Measurements from ENCODE around the gene CARD11. TPM values are rescaled to one million over a fixed set of nuclear protein-coding genes. Genes with fewer than 3 reads are reported as not detected.
"Not testable (repeated sequence)": the region's sequence is repeated elsewhere in the genome, so short reads cannot be mapped to it uniquely, and the experiment has no call there.

Gene CARD11
- total RNA-seq, 1 donor from 2014 or later: 0.32 TPM

GRCh38 chr7:2921653-2922347 is 121.9 kb downstream of the CARD11 start:
- no peak for DNase-seq (ENCODE audit: low spot score)
- intact Hi-C loops (cut with DNase I): no loop called here

GRCh38 chr7:2920956-2921652 is 122.6 kb downstream of the CARD11 start:
- no peak for DNase-seq (ENCODE audit: low spot score)
- intact Hi-C loops (cut with DNase I): no loop called here

- DNase-seq (ENCODE audit: low spot score); intact Hi-C loops (cut with DNase I): not testable (repeated sequence)
These were observed 123.2 kb downstream of the CARD11 start for GRCh38 chr7:2920480-2920879.

GRCh38 chr7:2920041-2920440 is 123.6 kb downstream of the CARD11 start:
- intact Hi-C loops (cut with DNase I): no loop called here
- no peak for DNase-seq (ENCODE audit: low spot score)

GRCh38 chr7:2919256-2919655 is 124.4 kb downstream of the CARD11 start:
- intact Hi-C loops (cut with DNase I): no loop called here
- no peak for DNase-seq (ENCODE audit: low spot score)

- intact Hi-C loops (cut with DNase I): no loop called here
These were observed 125.3 kb downstream of the CARD11 start for GRCh38 chr7:2918406-2918805.

DNA sequence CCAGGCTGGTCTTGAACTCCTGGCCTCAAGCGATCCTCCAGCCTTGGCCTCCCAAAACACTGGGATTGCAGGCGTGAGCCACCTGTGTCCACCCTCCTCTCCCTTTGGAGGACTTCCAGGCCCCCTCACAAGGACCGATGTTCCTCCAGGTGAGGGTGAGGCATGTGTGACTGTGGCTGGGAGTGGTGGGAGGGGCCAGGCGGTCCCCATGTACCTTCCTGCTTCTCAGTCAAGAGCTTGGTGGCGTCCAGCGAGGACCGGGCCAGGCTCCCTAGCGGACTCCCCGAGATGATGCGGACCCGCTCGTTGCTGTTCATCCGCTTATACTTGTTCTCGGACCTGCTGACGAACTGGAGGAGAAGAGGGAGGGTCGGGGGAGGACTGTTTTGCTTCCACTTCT is 128.6 kb downstream of the CARD11 start:
- no peak for DNase-seq (ENCODE audit: low spot score)
- intact Hi-C loops (cut with DNase I): no loop called here

More at GRCh38 chr7:2918406-2918805, 125.3 kb downstream of the CARD11 start:
- no peak for DNase-seq (ENCODE audit: low spot score)

- no peak for DNase-seq (ENCODE audit: low spot score)
- intact Hi-C loops (cut with DNase I): no loop called here
These were observed 129.8 kb downstream of the CARD11 start for GRCh38 chr7:2913760-2914387.

DNA sequence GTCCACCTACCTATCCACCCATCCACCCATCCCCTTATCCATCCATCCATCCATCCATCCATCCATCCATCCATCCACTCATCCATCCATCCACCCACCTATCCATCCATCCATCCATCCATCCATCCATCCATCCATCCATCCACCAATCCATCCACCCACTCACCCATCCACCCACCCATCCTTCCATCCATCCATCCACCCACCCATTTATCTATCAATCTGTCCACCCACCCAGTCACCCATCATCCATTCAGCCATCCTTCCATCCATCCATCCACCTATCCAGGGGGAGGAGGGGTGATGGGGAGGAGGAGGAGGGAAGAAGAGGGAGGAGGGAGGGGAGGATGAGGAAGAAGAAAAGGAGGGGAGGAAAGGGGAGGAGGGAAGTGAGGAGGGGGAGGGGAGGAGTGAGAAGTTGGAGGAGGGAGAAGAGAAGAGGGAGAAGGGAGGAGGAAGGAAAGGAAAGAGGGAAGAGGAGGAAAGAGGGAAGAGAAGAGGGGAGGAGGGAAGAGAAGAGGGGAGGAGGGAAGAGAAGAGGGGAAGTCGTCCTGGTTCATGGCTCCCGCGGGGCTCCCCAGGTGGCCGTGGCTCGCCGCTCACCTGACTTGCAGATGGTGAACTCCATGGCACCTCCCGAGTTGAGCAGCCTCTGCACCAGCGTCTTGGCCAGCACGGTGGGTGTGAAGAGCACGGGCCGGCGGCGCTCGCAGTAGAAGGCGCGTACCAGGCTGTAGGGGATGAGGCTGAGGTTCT is 130.8 kb downstream of the CARD11 start:
- DNase-seq (ENCODE audit: low spot score): no peak
- intact Hi-C loops (cut with DNase I): no loop called here

- no peak for DNase-seq (ENCODE audit: low spot score)
- intact Hi-C loops (cut with DNase I): no loop called here
These were observed 132.2 kb downstream of the CARD11 start for GRCh38 chr7:2911466-2911865.

- no peak for DNase-seq (ENCODE audit: low spot score)
These were observed 134.1 kb downstream of the CARD11 start for GRCh38 chr7:2909471-2910039.

DNA sequence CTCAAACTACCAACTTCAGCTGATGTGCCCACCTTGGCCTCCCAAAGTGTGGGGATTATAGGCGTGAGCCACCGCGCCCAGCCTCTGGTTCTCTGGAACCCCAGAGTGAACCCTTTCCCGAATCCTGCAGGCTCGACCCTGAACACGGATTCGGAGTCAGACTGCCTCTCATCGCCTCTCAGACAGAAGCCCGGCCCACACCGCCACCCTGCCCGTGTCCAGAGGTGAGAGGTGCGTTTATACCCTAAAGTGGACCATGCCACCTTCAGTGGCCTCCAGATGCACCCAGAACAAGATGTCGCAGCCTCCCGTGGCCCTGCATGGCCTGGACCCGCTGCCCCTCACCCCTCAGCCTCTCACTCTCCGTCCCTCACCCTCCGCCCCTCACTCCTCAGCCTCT is 134.6 kb downstream of the CARD11 start:
- DNase-seq (ENCODE audit: low spot score): no peak
- intact Hi-C loops (cut with DNase I): no loop called here

More at GRCh38 chr7:2909471-2910039, 134.1 kb downstream of the CARD11 start:
- intact Hi-C loops (cut with DNase I): no loop called here

- intact Hi-C loops (cut with DNase I): no loop called here
- DNase-seq (ENCODE audit: low spot score): no peak
These were observed 135.5 kb downstream of the CARD11 start for GRCh38 chr7:2908103-2908683.

DNA sequence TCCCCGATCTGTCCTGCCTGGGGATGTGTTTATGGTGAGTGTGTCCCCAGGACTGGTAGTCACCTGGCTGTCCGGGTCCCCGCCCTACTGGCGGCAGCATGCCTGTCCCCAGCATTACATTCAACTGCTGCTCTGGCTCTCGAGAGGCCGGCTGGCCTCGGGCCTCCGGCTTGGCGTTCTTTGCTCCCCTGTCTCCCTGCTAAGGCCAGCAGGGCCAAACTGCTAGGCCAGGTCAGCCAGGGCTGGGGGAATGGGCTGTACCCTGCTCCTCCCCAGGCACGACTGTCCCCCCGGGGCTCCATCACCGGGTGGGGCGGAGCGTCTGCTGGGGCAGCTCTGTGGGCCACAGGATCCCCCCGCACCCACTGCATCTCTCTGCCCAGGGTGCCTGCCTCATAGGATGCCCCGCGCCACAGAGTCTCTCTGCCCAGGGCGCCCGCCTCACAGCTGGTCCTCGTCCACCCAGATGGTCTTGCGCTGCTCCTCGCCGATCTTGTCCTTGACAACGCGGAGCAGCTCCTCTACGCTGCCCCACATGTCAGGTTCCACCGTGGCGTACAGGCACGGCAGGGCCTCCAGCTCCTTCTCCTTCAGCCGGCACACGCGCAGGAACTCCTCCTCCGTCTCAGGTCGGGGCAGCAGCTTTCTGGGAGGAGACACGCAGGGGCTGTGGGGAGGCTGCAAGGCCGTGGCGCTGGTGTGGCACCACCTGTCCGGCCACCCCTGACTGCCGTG is 137.3 kb downstream of the CARD11 start:
- no peak for DNase-seq (ENCODE audit: low spot score)
- intact Hi-C loops (cut with DNase I): no loop called here

GRCh38 chr7:2905500-2905899 is 138.2 kb downstream of the CARD11 start:
- DNase-seq (ENCODE audit: low spot score): no peak
- intact Hi-C loops (cut with DNase I): no loop called here

DNA sequence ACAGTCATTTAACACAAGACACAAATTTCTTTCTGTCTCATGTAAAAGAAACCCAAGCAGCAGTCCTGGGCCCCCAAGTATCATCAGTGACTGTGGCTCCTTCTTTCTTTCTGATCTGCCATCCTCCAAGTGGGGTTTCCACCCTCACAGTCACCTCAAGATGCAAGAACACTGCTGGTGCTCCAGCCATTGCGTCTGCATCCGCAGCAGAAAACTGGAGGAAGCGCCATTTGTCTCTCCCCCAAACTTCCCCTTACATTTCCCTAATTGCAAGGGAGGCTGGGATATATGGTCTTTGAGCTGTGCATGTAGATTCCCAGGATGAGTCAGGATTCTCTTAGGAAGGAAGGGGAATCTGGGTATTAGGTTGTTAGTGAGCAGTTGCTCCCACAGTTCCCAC is 138.6 kb downstream of the CARD11 start:
- intact Hi-C loops (cut with DNase I): no loop called here
- DNase-seq (ENCODE audit: low spot score): no peak

- DNase-seq (ENCODE audit: low spot score): no peak
- intact Hi-C loops (cut with DNase I): no loop called here
These were observed 139.5 kb downstream of the CARD11 start for GRCh38 chr7:2904202-2904601.

DNA sequence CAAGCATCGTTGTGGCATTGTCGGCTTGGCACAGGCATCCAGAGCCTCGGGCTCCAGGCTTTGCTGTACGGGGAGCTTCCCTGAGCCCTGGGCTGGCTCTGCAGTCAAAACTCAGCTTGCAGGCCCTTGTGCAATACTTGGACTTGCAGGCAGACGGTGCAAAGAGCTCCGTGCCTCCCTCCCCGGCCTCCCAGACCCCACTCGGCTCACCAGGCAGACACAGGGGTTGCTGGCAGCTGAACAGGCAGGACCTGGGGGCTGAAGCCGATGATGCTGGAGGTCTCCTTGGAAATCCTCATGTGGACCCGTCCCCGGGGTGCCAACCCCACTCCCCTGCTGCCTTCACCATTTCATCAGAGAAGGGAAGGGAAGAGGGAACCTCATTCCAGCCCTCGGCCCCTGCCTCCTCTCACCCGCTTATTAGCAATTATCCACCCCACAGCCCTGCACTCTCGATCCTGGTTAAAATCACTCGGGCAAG is 139.9 kb downstream of the CARD11 start:
- intact Hi-C loops (cut with DNase I): no loop called here
- DNase-seq (ENCODE audit: low spot score): no peak

- DNase-seq (ENCODE audit: low spot score): no peak
- intact Hi-C loops (cut with DNase I): no loop called here
These were observed 146.6 kb downstream of the CARD11 start for GRCh38 chr7:2897023-2897422.
